DLD1 (cell line): ENCODE data around the gene ZNG1B.
"Not testable (repeated sequence)": the region's sequence is repeated elsewhere in the genome, so short reads cannot be mapped to it uniquely, and the experiment has no call there.

Experiments
- in situ Hi-C: cut with HindIII; loops from 2 replicates; pipeline ENCODE4 v1.10.0; 2017; ENCODE audit warnings: low sequenced_read_pairs

ZNG1B gene

GRCh38 chr2:113542529-113542928 is 105.0 kb downstream of the ZNG1B start:
- in situ Hi-C loops: not testable (repeated sequence)
